ENCODE results near the gene PCDH10. TPM values are rescaled to one million over a fixed set of nuclear protein-coding genes. Genes with fewer than 3 reads are reported as not detected.

The PCDH10 gene
- total RNA-seq, 3 donors from 2014 or later (not counting 1 experiment from before 2014, with no cell fraction given) = not detected

DNA sequence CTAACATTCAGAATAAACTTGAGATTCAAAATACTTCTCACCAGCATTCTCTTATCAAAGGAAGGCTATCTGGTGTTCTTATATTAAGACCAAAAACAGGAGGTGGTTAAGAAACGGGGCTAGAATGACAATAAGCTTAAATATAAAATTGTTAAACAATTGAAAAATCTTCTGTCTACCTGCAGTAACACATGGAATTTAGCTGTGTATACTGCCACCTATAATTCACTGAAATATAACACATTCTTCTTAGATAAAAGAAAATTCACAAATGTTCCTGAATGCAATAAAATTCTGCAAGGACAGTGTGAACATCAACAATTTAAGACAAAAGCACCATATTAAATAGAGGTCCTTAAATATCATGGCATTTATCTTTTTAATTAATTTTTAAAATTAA, 11.5 kb upstream of the PCDH10 start:
- Histone ChIP-seq H3K4me1 (ENCODE audit: control insufficient read depth, insufficient read depth, low read length) (no peaks in the 10 kb centered on the region), H3K4me3 (ENCODE audit: low read length) (no peak overlapping the region), H3K27me3 (ENCODE audit: control insufficient read depth, insufficient read depth, low read length) (no peaks in the 10 kb centered on the region), H3K36me3 (ENCODE audit: control insufficient read depth, insufficient read depth, low read length) (no peaks in the 10 kb centered on the region), H3K27ac (ENCODE audit: low read length) (no peak overlapping the region), H3K9me3 (ENCODE audit: control insufficient read depth, insufficient read depth, low read length) (no peaks in the 10 kb centered on the region)
- intact Hi-C loops (cut with micrococcal nuclease) = no loop called here
- Mint-ChIP-seq H3K4me1 (no peaks in the 10 kb centered on the region), H3K36me3 (no peaks in the 10 kb centered on the region), H3K27ac (no peak overlapping the region), H3K9me3 (peaks cover 0 to 2% of the 10 kb centered on the region in 2 donors), H3K4me3 (no peak overlapping the region), H3K27me3 (ENCODE audit: low read depth in 2 of 2) (no peaks in the 10 kb centered on the region)
- WGBS (ENCODE audit: insufficient coverage) = no CpG with 5 or more reads among the region's 1 CpG
- ATAC-seq = no peak
- no peak for TF ChIP-seq CTCF (IDR thresholded peaks at IDR 0.05)
- DNase-seq = no peak

GRCh38 chr4:133143775-133144430, 5.2 kb upstream of the PCDH10 start:
- Mint-ChIP-seq H3K27me3 (ENCODE audit: low read depth in 2 of 2) (peaks cover 24 to 38% of the 10 kb centered on the region in 2 donors), H3K27ac (no peak overlapping the region), H3K4me3 (no peak overlapping the region), H3K9me3 (peaks cover 0 to 2% of the 10 kb centered on the region in 2 donors), H3K36me3 (peaks cover 5% of the 10 kb centered on the region), H3K4me1 (peaks cover 0 to 6% of the 10 kb centered on the region in 2 donors)
- Histone ChIP-seq H3K9me3 (ENCODE audit: control insufficient read depth, insufficient read depth, low read length) (no peaks in the 10 kb centered on the region), H3K4me1 (ENCODE audit: control insufficient read depth, insufficient read depth, low read length) (no peaks in the 10 kb centered on the region), H3K36me3 (ENCODE audit: control insufficient read depth, insufficient read depth, low read length) (no peaks in the 10 kb centered on the region), H3K27me3 (ENCODE audit: control insufficient read depth, insufficient read depth, low read length) (peaks cover 16% of the 10 kb centered on the region), H3K27ac (ENCODE audit: low read length) (no peak overlapping the region), H3K4me3 (ENCODE audit: low read length) (no peak overlapping the region)
- TF ChIP-seq CTCF (IDR thresholded peaks at IDR 0.05) = no peak
- ATAC-seq = no peak
- intact Hi-C loops (cut with micrococcal nuclease) = no loop called here
- DNase-seq = no peak
- 21% methylated on average over 2 of the region's 3 CpGs for WGBS (ENCODE audit: insufficient coverage)

DNA sequence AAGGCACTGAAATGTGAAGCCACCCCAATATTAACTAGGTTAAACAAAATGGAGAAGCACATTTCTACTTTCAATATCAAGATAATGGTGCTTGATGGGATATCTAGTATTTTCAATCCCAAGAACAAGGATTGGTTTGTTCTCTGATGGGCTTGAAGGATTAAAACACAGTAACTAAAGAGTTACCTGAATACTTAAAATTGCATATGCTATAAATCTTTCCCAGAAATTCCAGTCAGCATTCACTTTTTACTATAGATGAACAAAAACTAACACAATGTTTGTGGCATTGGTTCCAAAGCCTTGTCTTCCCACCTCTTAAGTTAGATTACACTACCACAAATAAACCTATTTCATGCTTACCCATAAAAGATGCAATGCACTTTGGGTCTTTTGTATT, 3.9 kb upstream of the PCDH10 start:
- Mint-ChIP-seq H3K4me1 (peaks cover 0 to 8% of the 10 kb centered on the region in 2 donors), H3K9me3 (peaks cover 0 to 8% of the 10 kb centered on the region in 2 donors), H3K27me3 (ENCODE audit: low read depth in 2 of 2) (peaks cover 32 to 51% of the 10 kb centered on the region in 2 donors), H3K27ac (no peak overlapping the region), H3K36me3 (peaks cover 17% of the 10 kb centered on the region), H3K4me3 (no peak overlapping the region)
- ATAC-seq (no peak), DNase-seq (no peak)
- Histone ChIP-seq H3K4me1 (ENCODE audit: control insufficient read depth, insufficient read depth, low read length) (peaks cover under 1% of the 10 kb centered on the region), H3K4me3 (ENCODE audit: low read length) (no peak overlapping the region), H3K27ac (ENCODE audit: low read length) (no peak overlapping the region), H3K36me3 (ENCODE audit: control insufficient read depth, insufficient read depth, low read length) (no peaks in the 10 kb centered on the region), H3K27me3 (ENCODE audit: control insufficient read depth, insufficient read depth, low read length) (peaks cover 21% of the 10 kb centered on the region), H3K9me3 (ENCODE audit: control insufficient read depth, insufficient read depth, low read length) (no peaks in the 10 kb centered on the region)
- intact Hi-C loops (cut with micrococcal nuclease) = no loop called here
- TF ChIP-seq CTCF (IDR thresholded peaks at IDR 0.05) = no peak
